NCI-H1417 (cell line): ENCODE results near the gene ZYX.
"Not testable (repeated sequence)": the region's sequence is repeated elsewhere in the genome, so short reads cannot be mapped to it uniquely, and the experiment has no call there.

Experiments
- DNase-seq, 3 experiments: peaks; one replicate each; lab custom pipeline; 2025; lab: John Stamatoyannopoulos, UW

ZYX gene

DNA sequence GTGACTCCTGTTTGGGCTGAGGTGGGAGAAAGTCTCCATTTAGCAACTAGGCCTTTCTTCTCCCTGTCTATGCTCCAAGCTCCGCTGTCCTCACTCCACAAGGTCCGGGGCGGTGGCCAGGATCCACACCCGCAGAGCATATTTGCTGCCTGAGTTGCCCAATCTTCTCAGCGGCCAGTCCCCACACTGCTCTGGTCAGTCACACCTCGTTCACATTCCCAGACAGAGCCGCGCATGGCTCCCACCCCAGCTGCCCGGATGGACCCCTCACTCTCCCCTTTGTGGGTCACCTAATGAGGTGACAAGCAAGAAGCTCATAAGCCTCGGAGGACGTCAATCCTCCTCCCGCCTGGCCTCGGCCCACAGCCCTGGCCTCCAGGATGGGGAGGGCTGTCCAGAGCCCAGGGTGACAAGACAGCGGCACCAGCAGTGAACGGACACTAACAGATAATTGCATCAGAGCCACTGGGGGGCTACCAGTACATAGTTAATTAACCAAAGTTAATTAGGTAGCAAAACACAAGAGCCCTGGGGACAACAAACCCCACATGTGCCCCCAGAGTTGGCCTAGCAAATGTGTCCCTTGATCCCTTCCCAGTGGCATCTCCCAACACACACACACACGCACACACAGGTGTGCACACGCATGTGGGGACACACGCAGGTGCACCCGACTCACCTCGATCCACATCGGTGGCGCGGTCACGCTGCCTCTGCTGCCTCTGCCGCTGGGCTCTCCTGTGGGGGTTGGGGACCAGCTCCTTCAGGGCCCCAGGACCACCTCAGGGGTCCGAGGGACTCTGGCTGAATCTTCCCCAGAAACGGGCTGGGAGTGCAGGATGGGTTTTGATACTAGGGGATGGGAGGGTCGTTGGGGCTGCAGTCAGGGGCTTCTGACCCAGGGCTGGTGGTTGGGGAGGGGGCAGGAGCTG lies 15.7 kb downstream of the ZYX start:
- no peak for DNase-seq

DNA sequence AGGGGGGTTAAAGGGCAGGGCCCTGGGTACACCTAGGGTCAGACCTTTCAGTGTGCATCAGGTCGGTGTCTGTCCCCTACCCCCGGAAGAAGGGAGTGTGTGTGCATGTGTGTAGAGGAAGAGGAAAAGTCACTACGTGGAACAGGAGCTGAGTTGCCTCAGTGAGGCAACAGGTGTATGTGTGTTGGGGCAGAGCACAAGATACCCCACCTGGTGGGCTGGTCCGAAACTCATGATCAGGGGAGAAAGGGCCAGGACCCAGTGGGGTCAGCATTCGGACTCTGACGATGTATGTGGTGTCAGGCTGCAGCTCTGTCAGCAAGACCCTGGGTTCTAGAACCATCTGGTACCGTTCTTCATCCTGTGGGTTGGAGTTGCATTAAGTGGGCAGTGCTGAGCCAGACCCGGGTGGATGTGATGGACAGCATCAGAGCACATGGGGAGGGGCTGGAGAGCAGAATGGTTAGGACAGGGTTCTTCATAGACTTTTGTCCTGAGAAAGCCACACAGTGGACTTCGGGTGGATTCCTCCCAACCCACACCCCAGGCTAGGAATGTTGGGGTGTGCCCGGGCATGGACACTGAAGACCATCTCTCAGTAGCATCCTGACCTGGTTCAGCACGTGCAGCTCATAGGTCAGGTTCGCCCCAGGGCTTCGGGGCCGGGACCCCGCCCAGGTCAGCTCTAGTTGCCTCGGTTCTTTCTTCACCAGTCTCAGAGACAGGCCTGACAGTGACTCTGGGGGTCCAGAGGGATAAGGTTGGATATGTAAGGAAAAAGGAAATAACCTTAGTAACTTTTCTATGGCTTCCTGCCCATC lies 16.8 kb downstream of the ZYX start:
- DNase-seq = no peak

DNA sequence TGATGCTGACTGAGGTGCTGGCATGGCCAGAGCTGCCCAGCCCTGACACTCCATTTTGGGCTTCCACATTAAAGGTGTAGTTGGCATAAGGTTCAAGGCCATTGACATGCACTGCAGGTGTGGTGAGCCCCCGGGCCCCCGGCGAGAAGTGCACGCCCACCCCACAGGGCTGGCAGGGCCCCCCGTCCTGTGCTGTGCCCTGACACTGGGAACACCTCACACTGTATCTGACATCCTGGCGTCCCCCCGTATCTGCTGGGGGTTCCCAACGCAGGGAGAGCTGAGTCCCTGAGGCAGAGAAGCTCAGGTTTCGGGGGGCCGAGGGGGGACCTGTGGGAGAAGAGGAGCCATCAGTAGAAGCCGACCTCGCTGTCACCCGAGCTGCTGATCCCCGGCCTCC lies 17.5 kb downstream of the ZYX start:
- DNase-seq = no peak

DNA sequence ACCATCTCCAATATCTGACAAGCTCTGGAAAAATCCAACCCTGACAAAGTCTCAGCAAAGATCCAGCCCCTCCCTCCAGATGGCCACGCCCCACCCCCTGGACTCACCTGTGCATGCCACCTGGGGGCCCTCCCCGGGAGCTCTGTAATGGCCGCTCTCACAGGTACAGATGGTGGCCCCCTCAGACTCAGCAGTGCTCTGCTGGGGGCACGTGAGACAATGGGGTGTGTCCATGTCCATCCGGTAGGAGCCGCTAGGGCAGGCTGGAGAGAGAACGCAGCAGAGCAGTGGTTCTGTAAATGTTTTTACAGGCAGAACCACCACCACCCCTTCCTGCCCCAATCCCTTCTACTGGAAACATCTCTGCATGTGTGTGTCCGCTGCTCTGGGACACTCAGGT lies 18.0 kb downstream of the ZYX start:
- no peak for DNase-seq

DNA sequence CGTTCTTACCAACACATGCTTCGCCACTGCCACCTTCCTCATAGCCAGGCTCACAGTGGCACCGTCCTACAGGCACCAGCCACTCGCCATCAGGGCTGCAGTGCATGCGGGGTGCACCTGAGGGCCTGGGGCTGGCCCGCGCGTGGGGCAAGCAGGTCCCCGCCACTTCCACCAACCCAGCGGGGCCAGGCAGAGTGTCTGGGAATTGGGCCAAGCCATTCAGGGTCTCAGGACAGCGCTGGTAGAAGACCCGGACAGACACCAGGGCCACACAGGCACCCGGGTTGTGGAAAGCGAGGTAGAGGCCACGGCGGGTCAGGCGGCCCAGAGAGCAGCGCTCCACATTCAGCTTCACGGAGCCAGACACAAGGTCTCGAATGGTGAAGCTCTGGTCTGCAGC lies 18.5 kb downstream of the ZYX start:
- no peak for DNase-seq

DNA sequence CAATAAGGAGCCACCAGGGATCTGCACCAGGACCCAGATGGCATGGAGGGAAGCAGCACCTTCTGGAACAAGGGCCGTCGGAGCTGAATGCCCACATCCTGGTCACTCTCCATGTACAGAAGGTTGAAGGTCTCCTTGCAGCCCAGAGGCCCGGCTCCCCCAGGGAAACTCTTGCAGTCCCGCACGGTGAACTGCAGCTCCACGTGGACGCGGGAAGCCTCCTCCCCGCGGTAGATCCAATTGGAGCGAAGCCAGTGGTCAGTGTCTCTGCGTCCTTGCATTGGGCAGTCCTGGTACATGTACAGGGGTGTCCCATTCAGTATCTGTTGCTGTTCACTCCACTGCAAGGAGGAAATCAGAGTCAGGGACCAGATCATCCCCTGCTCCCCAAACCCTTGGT lies 20.1 kb downstream of the ZYX start:
- no peak for DNase-seq

DNA sequence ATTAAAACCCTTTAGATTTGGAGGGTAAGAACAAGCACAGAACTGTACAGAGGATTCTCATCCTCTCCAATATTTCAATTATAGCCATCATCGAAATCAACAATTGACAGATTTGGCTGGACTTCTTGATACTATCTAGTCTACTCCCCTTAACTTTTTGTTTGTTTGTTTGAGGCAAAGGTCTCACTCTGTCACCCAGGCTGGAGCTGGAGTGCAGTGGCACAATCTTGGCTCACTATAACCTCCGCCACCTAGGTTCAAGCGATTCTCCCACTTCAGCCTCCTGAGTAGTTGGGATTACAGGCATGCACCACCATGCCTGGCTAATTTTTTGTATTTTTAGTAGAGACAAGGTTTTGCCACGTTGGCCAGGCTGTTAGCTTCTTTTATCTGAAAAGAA lies 21.1 kb downstream of the ZYX start:
- DNase-seq = not testable (repeated sequence)

DNA sequence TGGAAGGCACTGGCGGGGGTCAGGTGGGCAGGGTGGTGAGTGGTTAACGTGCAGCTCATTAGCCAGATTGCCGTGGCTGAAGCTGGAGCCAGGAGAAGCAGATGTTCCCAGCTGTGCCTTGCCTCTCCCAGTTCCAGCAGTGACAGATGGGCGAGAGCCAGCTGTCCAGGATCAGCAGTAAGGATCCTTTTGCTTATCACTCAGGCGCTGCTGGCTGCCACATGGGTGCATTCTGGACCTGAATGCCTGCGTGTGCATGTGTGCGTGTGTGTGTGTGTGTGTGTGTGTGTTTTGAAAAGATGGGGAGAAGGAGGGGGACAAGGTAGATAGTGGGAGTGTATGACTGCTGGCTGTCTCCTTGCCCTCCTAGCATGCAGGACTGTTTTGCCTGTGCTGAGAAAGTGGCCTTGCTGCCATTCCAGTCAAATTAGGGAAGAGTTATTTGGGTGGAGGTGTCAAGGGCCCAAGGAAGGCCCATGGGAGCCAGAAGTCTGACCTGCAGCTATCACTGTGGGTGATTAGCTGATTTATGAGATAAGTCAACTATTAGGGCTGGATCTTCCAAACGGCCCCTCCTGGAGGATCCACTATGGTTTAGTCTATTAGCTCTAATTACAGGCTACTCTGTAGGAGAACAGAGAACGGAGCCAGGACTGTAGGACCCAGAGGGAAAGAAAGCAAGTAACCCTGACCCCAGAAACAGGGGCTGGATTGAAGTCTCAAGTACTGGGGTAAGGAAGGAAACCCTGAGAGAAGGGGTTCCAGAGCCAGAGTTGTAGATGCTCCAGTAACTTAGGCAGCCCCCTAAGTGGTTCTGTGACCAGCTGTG lies 24.2 kb downstream of the ZYX start:
- peak in 2 of 3 experiments; percentile 29 to 57 for DNase-seq

DNA sequence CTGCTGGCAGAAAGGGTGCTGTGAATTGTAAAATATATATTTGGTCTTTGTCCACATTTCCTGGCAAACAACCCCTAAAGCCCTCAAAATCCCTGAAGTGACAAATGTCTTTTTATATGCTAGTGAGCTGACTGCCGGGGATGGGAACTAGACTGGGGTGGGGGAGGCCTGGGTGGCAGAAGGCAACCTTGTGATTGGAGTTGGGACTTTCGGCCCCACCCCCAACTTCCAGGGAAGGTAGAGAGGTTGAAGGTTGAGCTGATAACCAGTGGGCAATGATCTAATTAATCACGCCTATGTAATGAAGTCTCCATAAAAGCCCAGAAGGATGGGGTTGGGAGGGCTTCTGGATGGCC lies 24.8 kb downstream of the ZYX start:
- DNase-seq = no peak

DNA sequence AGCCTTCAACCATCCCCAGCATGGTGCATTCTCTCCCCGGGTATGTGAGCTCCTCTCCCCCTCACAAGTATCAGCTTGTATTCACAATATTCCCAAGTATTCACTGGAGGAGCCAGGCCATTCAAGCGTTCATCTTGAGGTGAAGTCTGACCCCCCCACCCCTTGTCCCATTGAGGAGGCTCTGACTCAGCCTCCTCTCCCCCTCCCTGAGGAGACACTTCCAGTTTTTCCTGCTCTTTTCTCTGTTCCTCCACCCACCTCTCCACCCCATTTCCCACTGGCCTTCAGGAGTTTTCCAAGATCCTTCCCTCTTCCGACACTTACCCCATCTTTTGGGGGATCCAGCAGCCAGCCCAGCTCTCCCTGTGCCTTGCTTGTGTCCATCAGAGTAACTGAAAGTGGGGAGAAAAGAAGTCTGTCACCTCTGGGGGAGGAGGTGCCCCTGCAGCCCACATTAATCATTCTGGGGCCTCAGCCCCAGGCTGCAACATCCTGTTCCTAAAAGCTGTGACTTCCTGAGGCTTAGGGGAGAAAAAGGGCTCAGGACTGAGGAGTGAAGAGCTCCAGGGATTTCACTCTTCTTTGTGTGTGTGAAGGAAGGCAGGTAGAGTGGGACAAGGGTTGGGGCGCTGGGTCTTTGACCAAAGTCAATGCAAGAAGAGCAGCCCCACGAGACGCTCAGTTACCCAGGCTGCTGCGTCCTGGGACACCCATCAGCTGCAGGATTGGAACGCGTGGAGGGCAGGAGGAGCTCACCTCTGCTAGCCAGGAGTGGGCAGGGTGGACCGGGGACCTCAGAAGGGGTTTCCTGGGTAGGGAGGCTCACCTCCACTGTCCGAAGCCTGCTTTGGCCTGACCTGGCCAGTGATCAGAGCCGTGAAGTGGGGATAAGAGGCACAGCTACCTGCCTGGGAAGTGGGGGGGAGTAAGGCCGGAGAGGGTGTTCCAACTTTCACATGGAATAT lies 26.4 kb downstream of the ZYX start:
- no peak for DNase-seq

DNA sequence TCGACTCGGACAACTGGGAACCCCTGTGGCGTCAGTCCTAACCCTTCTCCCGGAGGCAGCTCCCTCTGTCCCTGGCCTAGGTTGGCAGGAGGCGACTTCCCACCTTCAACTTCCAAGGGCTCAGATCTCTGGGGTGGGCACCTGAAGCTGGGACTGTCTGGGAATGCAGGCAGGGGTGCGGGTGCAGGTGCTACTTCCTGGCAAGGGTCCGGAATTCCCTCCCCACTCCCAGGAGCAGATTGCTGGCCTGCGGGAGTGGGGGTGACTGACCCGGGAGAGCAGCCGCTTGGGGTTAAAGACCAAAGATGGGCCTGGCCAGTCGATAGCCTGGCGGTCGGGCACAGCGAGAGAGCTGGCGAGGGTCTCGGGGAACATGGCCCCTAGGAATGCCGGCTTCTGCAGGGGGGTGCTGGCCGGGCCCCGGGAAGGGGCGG lies 27.1 kb downstream of the ZYX start:
- DNase-seq = no peak

DNA sequence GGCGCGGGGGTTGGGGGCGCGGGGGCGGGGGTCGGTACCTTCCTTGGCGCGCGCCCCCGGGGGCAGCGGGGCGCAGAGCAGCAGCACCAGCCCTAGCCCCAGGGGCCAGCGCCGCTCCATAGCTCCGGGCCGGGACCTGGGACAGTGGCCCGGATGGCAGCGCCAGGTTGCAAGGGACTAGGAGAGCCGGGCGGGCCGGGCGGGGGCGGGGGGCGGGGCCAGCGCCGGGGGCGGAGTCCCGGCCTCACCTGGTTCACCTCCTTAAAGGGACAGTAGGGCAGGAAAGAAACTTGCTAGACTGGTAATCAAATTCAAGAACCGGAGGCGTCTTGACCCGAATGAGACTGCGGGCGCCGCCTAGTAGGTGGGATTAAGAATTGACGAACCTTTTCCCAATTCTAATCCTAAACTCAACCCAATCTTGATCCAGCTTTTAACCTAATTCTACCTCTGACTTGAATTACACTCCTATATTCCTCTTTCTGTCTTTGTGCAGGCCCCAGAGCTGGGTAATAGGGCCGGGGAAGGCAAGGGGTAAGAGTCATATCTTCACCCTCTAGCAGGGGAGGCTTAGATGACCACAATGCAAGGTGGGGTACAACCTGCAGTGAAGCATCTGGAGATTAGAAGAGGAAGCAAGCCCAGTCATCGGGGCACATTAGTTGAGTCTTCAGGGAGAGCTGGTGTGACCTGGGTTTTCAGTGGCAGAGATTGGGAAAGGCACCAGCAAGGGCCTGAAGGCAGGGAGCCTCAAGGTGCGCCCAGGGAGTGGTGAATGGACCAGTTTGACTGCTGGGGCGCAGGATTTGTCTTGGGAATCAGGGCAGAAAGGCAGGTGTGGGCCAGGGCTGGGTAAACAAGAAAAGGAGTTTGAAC lies 27.8 kb downstream of the ZYX start, which contains the start of gene EPHA1:
TSS of gene EPHA1 (minus strand) at position 171 of the 876 bp plus-strand sequence. CDS start at position 120, 51 bp downstream.
- DNase-seq = peak; percentile 7 to 74 (median 40)

DNA sequence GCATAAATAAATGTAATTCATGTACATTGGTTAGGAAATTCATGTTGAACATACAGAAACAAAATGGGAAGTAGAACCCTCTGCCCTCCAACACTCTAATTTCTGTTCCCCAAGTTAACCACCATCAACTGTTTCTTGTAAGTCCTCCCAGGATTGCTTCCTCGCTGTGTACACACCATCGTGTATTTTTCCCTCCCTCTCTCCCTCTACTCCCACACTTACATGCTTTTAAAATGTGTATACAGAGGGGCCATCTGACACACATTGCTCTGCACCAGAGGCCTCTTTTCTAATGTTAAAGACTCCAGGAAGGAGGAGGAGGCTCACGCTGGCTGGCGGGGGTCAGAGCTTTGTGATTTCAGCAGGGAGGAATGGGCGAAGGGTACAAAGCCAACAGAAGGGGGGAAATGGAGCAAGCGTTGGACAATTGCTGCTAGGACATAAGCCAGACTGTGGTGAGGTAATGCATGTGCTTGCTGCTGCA lies 29.4 kb downstream of the ZYX start:
- no peak for DNase-seq

DNA sequence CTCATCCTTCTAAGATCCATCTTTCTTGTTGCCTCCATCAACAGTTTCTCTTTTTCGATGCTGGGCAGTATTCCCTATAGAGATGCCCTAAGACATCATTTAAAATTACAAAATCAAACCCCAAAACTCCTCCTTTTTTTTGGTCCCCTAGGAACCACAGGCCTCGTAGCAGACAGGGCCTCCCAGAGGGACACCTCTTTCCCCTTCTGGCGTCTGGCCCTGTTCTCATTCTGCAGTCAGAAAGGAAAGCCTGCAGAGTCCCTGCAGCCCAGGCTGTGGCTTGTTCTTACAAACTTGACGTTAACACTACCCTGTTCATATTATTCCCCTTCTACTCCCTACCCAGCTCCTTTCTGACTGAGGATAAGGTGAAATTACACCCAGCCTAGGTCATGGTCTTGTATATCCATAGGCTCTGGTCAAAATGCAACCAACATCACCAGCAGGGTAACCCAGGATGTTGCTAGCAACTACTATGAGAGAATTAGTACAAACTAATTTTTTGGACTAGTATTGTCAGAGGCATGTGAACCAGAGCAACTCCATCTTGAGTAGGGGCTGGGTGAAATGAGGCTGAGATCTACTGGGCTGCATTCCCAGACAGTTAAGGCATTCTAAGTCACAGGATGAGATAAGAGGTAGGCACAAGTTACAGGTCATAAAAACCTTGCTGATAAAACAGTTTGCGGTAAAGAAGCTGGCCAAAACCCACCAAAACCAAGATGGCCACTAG lies 31.0 kb downstream of the ZYX start:
- DNase-seq = no peak

DNA sequence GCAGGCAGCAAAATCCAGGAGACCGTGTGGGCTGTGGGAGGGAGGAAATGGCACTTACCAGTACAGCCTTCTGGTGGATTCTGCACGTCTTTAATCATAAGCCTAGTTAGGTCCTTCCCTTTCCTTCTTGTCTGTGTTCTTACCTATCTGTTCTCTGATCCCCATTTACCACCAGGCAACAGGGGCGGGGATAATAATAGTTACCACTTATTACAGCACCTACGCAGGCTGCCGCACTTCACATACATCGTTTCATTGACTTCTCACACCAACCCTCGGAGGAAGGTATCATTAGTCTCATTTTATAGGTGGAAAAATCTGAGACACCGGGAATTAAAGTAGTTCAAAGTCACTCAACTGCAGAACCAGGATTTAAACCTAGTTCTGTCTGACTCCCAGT lies 32.0 kb downstream of the ZYX start:
- DNase-seq = no peak

DNA sequence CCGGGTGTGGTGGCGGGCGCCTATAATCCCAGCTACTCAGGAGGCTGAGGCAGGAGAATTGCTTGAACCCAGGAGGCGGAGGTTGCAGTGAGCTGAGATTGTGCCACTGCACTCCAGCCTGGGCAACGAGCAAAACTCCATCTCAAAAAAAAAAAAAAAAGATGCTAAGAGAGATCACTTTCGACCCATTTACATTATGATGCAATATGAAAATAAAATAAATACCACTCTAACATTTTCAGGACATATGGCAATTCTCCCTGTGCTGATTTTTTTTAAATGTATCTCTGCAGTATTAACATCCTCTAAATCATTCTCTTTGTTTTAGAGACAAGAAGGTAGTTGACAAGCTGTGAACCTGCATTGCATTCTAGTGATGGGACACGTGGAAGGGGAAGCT lies 34.1 kb downstream of the ZYX start:
- not testable (repeated sequence) for DNase-seq

DNA sequence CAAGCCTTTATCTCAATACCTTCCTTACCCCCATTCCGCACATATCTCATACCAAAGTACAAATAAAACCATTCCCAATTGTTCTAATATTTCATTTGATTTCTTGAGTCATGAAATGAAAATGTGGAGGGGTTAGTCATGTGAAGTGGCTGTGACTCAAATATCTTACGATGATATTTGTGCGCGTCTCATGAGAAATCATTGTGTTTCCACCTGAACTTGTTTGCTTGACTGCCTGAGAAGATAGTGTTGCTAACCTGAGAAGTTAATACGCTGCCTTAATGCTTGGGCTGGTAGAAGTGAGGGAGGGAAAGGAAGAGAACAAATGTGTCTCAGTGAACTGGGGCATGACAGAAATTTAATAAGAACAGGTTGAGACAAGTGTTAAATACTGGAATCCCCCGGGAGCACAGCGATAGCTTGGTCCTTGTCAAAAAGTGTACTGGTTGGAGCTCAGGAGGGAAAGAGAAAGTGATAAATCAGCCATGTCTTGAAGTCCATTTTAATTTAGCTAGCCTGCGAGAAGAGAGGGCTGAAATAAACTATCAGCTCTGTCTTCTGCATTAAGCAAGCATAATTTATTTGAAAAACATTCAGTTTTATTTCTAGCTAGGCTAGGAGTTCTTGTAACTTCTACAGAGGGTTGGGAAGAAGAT lies 34.7 kb downstream of the ZYX start:
- DNase-seq = no peak

DNA sequence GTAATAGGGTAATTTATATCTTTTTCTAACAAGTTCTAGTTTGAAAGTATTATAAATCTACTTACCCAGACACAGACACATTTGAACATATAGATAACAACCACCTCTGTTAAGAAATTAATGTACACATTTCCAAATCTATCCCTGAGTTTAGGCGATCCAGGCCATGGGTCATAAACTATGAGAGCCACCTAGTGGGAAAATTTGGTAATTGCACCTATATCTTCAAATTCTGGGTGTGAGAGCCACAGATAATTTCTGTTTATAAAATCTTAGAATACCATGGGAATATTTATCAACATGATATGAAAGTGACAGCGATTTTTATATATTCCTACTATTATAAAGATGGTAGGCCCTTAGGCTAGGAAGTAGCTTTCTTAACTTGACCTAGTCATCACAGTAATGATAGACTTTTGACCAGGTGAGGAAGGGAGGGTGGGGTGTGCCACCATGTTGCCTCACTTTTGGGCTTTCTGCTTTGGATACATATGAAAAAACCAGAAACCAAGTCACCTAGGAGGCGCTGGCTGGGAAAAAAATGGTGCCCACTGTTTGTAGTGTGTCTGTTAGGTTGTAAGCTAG lies 35.5 kb downstream of the ZYX start:
- peak; percentile 30 to 77 (median 67) for DNase-seq
